NCI-H2107 (cell line): ENCODE data around the gene STRC.
"Not testable (repeated sequence)": the region's sequence is repeated elsewhere in the genome, so short reads cannot be mapped to it uniquely, and the experiment has no call there.

Experiments used
- DNase-seq: peaks from one replicate; lab custom pipeline; 2025; lab: John Stamatoyannopoulos, UW

Gene STRC

DNA sequence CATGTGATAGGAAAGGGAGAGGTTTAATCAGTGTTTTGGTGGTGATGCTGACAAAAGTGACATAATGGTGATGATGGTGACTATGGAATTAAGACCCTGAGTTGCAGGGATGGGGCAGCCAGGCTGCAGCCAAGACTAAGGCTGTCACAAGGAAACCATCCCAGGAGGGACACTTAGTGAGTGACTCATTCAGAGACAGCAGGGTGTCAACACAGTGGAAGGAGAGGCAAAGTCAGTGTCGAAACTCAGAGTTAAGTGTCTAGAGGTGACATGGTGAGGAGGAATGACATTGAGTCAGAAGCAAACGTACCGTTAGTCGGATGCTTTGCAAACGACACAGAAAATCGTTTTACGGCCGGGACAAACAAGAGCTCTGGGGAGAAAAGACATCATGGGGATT, 54.8 kb downstream of the STRC start:
- DNase-seq, result not testable (repeated sequence)

DNA sequence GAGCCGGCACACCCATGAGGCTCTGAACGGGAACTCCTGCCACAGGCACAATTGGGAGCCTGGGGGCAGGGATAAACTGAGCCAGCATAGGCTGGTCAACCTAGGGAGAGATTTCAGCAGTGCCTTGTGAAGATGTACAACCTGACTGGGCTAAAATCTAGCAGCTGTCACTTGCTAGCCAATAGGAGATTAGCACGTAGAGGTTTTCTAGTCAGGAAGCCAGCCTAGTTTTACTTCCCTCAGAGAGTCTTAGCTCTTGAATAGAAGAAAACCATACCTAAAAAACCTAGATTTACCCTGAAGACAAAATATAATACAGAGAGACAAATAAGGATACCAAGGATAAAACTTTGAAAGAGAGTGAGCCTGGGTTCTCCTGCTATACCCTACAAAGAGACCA, 55.8 kb downstream of the STRC start:
- not testable (repeated sequence) for DNase-seq

- no peak for DNase-seq
Observed at GRCh38 chr15:43552986-43553385, 65.6 kb downstream of the STRC start.

GRCh38 chr15:43552256-43552655, 66.3 kb downstream of the STRC start:
- DNase-seq, result no peak

GRCh38 chr15:43550527-43551363, 67.9 kb downstream of the STRC start:
- DNase-seq, result no peak
